Lung (tissue), 12 donors: Measurements from ENCODE around the gene TMEM63A. TPM values are rescaled to one million over a fixed set of nuclear protein-coding genes. Genes with fewer than 3 reads are reported as not detected.

ENCODE experiments used
- ATAC-seq: fragments of 200-7000 bp; cut with Tn5 transposase; one replicate; pipeline ENCODE4 v1.9.1; 2020; ENCODE audit warnings: moderate number of reproducible peaks; ENCODE audit not compliant: insufficient read depth, low FRiP score
- DNase-seq, 3 donors: peaks; one replicate each; pipeline ENCODE4 v3.0.0-alpha.2; 2013 to 2017
- H3K27ac ChIP-seq, 2 donors: one replicate each; pipeline ENCODE4 v1.5.1; 2013; ENCODE audit warnings: mild to moderate bottlenecking in 2 of 2, moderate library complexity in 2 of 2, control low read depth in 1 of 2, inconsistent platforms in 1 of 2, low read depth in 1 of 2, low read length in 1 of 2
- H3K27me3 ChIP-seq, 3 donors: one replicate each; pipeline ENCODE4 v1.5.1; 2013; ENCODE audit warnings: low read length in 2 of 3; ENCODE audit not compliant: control insufficient read depth in 3 of 3, insufficient read depth in 3 of 3
- H3K36me3 ChIP-seq, 4 donors: one replicate each; pipeline ENCODE4 v1.5.1; 2013; ENCODE audit warnings: low read length in 4 of 4, mild to moderate bottlenecking in 1 of 4, moderate library complexity in 1 of 4; ENCODE audit not compliant: control insufficient read depth in 4 of 4, insufficient read depth in 4 of 4
- H3K4me1 ChIP-seq, 5 donors: one replicate each; pipeline ENCODE4 v1.5.1; 2013; ENCODE audit warnings: low read length in 5 of 5, mild to moderate bottlenecking in 2 of 5, moderate library complexity in 1 of 5; ENCODE audit not compliant: control insufficient read depth in 5 of 5, insufficient read depth in 5 of 5
- H3K4me3 ChIP-seq: one replicate; pipeline ENCODE4 v1.5.1; 2013; ENCODE audit warnings: mild to moderate bottlenecking, control low read depth, moderate library complexity
- H3K9ac ChIP-seq, 2 donors: one replicate each; pipeline ENCODE4 v1.5.1; 2013; ENCODE audit warnings: low read length in 2 of 2, control low read depth in 1 of 2; ENCODE audit not compliant: insufficient read depth in 1 of 2
- H3K9me3 ChIP-seq, 4 donors: one replicate each; pipeline ENCODE4 v1.5.1; 2013; ENCODE audit warnings: low read length in 3 of 4, mild to moderate bottlenecking in 1 of 4, moderate library complexity in 1 of 4; ENCODE audit not compliant: control insufficient read depth in 4 of 4, insufficient read depth in 3 of 4
- WGBS, 2 donors: extraction: QIAGEN DNeasy Blood & Tissue Kit; methylation state at CpG; one replicate each; pipeline ENCODE4 v1.1.7; 2013; 5-methylcytosine and 5-hydroxymethylcytosine counted together
- polyA plus RNA-seq, 2 donors: library from polyadenylated mRNA; stranded (reverse); fragments of 200-250 nt; gene quantifications; one replicate each; pipeline ENCODE4 v1.2.1, GENCODE V29; 2013
- total RNA-seq, 2 donors: library from RNA; depleted of rRNA in 1 of 2; stranded (reverse); fragments of >200 nt in 1 of 2; gene quantifications; one replicate each; pipeline ENCODE4 v1.2.1, GENCODE V29; 2014 to 2021
- TF ChIP-seq, protein P1 (sequence below): IDR thresholded peaks from 2 replicates; pipeline ENCODE4 v1.5.1; 2012; ENCODE audit warnings: mild to moderate bottlenecking; ENCODE audit errors: control extremely low read depth, extremely low read depth
- donor health status: control.
- donor health status: control.
- donor health status: Bipolar disorder and iron deficiency.
- donor health status: healthy.
- donor health status: DM: yes; HTN: yes; CAD: no.

Gene TMEM63A
- total and polyA plus RNA-seq, 4 donors, result 26.1 to 108 (median 73.1) TPM

GRCh38 chr1:225890346-225891228, 8.4 kb upstream of the TMEM63A start:
- H3K36me3 ChIP-seq, result no peaks in the 10 kb centered on the region
- WGBS, 2 donors, result 73 to 87% methylated on average over 6 of the region's 6 CpGs
- H3K9me3 ChIP-seq, result no peaks in the 10 kb centered on the region
- TF ChIP-seq, protein P1, sequence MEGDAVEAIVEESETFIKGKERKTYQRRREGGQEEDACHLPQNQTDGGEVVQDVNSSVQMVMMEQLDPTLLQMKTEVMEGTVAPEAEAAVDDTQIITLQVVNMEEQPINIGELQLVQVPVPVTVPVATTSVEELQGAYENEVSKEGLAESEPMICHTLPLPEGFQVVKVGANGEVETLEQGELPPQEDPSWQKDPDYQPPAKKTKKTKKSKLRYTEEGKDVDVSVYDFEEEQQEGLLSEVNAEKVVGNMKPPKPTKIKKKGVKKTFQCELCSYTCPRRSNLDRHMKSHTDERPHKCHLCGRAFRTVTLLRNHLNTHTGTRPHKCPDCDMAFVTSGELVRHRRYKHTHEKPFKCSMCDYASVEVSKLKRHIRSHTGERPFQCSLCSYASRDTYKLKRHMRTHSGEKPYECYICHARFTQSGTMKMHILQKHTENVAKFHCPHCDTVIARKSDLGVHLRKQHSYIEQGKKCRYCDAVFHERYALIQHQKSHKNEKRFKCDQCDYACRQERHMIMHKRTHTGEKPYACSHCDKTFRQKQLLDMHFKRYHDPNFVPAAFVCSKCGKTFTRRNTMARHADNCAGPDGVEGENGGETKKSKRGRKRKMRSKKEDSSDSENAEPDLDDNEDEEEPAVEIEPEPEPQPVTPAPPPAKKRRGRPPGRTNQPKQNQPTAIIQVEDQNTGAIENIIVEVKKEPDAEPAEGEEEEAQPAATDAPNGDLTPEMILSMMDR, result no peak
- no peak overlapping the region for H3K27ac ChIP-seq
- DNase-seq (no peak), ATAC-seq (no peak)
- no peaks in the 10 kb centered on the region for H3K27me3 ChIP-seq
- no peak overlapping the region for H3K9ac ChIP-seq
- no peak overlapping the region for H3K4me3 ChIP-seq
- H3K4me1 ChIP-seq, result peaks cover 0 to 34% (median 10%) of the 10 kb centered on the region in 5 donors

DNA sequence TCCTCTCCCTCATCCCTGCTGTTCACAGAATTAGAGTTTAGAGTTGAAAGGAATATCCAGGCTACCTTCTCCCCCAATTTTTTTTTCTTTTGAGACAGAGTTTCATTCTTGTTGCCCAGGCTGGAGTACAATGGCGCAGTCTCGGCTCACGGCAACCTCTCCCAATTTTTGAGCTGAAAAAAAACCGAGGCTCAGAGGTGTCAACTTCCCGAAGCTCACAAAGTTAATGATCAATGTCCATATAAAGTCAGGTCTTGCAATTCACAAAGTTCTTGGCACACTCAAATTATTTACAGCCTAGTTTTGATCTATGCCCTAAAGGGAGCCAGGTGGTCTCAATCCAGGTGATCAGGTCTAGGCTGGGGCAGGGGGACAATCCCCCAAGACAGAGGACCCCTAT, 7.6 kb upstream of the TMEM63A start:
- no peaks in the 10 kb centered on the region for H3K27me3 ChIP-seq

GRCh38 chr1:225888898-225889601, 6.9 kb upstream of the TMEM63A start, which contains the start of gene LEFTY1:
LEFTY1 (minus strand) TSS chr1:225889146; CDS start chr1:225889066, 80 bp downstream.
- no peaks in the 10 kb centered on the region for H3K27me3 ChIP-seq
- TF ChIP-seq, protein P1, result no peak
- H3K36me3 ChIP-seq, result no peaks in the 10 kb centered on the region
- H3K4me3 ChIP-seq, result no peak within 1 kb of the TSS
- H3K27ac ChIP-seq, result no peak within 1 kb of the TSS
- DNase-seq, result peak; percentile 94 to 98 (median 98)
- no peaks in the 10 kb centered on the region for H3K9me3 ChIP-seq
- peaks cover 0 to 34% (median 10%) of the 10 kb centered on the region in 5 donors for H3K4me1 ChIP-seq
- peak within 1 kb of the TSS in 1 of 2 donors; percentile 23 for H3K9ac ChIP-seq
- 81 to 86% methylated on average over 11 of the region's 11 CpGs for WGBS, 2 donors
- no peak for ATAC-seq

More for the DNA sequence above, 7.6 kb upstream of the TMEM63A start:
- H3K4me3 ChIP-seq, result no peak overlapping the region
- H3K9ac ChIP-seq, result no peak overlapping the region
- peaks cover 0 to 34% (median 10%) of the 10 kb centered on the region in 5 donors for H3K4me1 ChIP-seq
- TF ChIP-seq, protein P1, result no peak
- H3K9me3 ChIP-seq, result no peaks in the 10 kb centered on the region
- H3K27ac ChIP-seq, result no peak overlapping the region
- WGBS, 2 donors, result 94 to 98% methylated on average over 5 of the region's 5 CpGs
- no peak for ATAC-seq
- no peak for DNase-seq
- H3K36me3 ChIP-seq, result no peaks in the 10 kb centered on the region
